Neural cell (in vitro differentiated cells): ENCODE data around the gene GMDS. TPM values are rescaled to one million over a fixed set of nuclear protein-coding genes. Genes with fewer than 3 reads are reported as not detected.
"Not testable (repeated sequence)": the region's sequence is repeated elsewhere in the genome, so short reads cannot be mapped to it uniquely, and the experiment has no call there.

Source experiments
- H2AFZ ChIP-seq: fragments of 200-600, 300-800 bp; sonication (generic), shearing (Covaris generic); 2 replicates; pipeline ENCODE4 v1.6.0; 2014; ENCODE audit warnings: low read depth, mild to moderate bottlenecking, antibody characterized with exemption, low read length, moderate library complexity
- H3F3A ChIP-seq: fragments of 200-600 bp; shearing (Covaris generic); 2 replicates; pipeline ENCODE4 v1.6.1; 2016; ENCODE audit warnings: mild to moderate bottlenecking, moderate library complexity, mixed read lengths, antibody characterized with exemption, low read length; ENCODE audit not compliant: insufficient read depth, poor library complexity, severe bottlenecking
- H3K27ac ChIP-seq: fragments of 200-600, 300-800 bp; sonication (generic), shearing (Covaris generic); 2 replicates; pipeline ENCODE4 v1.5.1; 2014; ENCODE audit warnings: mild to moderate bottlenecking, low read length, moderate library complexity
- H3K27me3 ChIP-seq: fragments of 300-800, 200-600 bp; sonication (generic), shearing (Covaris generic); 2 replicates; pipeline ENCODE4 v1.6.0; 2014; ENCODE audit warnings: mild to moderate bottlenecking, low read depth, low read length, moderate library complexity; ENCODE audit not compliant: insufficient read depth
- H3K36me3 ChIP-seq: fragments of 300-800, 200-600 bp; sonication (generic), shearing (Covaris generic); 2 replicates; pipeline ENCODE4 v1.5.1; 2014; ENCODE audit warnings: mild to moderate bottlenecking, antibody characterized with exemption, low read length, moderate library complexity; ENCODE audit not compliant: insufficient read depth
- H3K4me2 ChIP-seq: fragments of 300-800, 200-600 bp; sonication (generic), shearing (Covaris generic); 2 replicates; pipeline ENCODE4 v1.6.0; 2014; ENCODE audit warnings: mild to moderate bottlenecking, low read length
- H3K4me3 ChIP-seq: fragments of 300-800, 200-600 bp; sonication (generic), shearing (Covaris generic); 2 replicates; pipeline ENCODE4 v1.5.1; 2014; ENCODE audit warnings: mild to moderate bottlenecking, low read length, moderate library complexity
- H3K79me2 ChIP-seq: fragments of 200-600 bp; shearing (Covaris generic); replicated peaks from 2 replicates; pipeline ENCODE4 v1.6.0; 2014; ENCODE audit warnings: mild to moderate bottlenecking, low read length, moderate library complexity; ENCODE audit not compliant: insufficient read depth
- H3K9ac ChIP-seq: fragments of 300-800, 200-600 bp; sonication (generic), shearing (Covaris generic); 2 replicates; pipeline ENCODE4 v1.6.1; 2016; ENCODE audit warnings: mild to moderate bottlenecking, low read length, mixed read lengths
- H3K9me2 ChIP-seq: fragments of 200-600 bp; shearing (Covaris generic); 2 replicates; pipeline ENCODE4 v1.6.1; 2016; ENCODE audit warnings: mild to moderate bottlenecking, low read length, mixed read lengths; ENCODE audit not compliant: insufficient read depth
- H3K9me3 ChIP-seq: fragments of 200-600, 300-800 bp; sonication (generic), shearing (Covaris generic); 2 replicates; pipeline ENCODE4 v1.6.1; 2016; ENCODE audit warnings: mild to moderate bottlenecking, mixed run types, low read length, moderate library complexity, mixed read lengths
- H4K20me1 ChIP-seq: fragments of 200-600 bp; shearing (Covaris generic); 2 replicates; pipeline ENCODE4 v1.6.1; 2016; ENCODE audit warnings: mild to moderate bottlenecking, mixed run types; ENCODE audit not compliant: insufficient read depth
- EP300 ChIP-seq: fragments of 450-650 bp; conservative IDR thresholded peaks from 2 replicates; pipeline ENCODE4 v1.6.1; 2014; ENCODE audit warnings: antibody characterized with exemption, mild to moderate bottlenecking, moderate library complexity; ENCODE audit not compliant: poor library complexity, severe bottlenecking
- EZH2 ChIP-seq: fragments of 200-600, 300-800 bp; shearing (Covaris generic), sonication (generic); IDR thresholded peaks from 2 replicates; pipeline ENCODE4 v1.6.1; 2014; ENCODE audit warnings: antibody characterized with exemption, low read length, borderline replicate concordance, mild to moderate bottlenecking; ENCODE audit not compliant: insufficient read depth, poor library complexity, severe bottlenecking
- MXI1 ChIP-seq: fragments of 450-650 bp; conservative IDR thresholded peaks from 2 replicates; pipeline ENCODE4 v1.6.1; 2014; ENCODE audit warnings: antibody characterized with exemption, mild to moderate bottlenecking; ENCODE audit not compliant: poor library complexity, severe bottlenecking
- POLR2AphosphoS5 ChIP-seq: IDR thresholded peaks from 2 replicates; pipeline ENCODE4 v1.6.1; 2012
- RAD21 ChIP-seq: fragments of 450-650 bp; conservative IDR thresholded peaks from 2 replicates; pipeline ENCODE4 v1.6.1; 2014; ENCODE audit warnings: antibody characterized with exemption, mild to moderate bottlenecking, moderate library complexity
- SMC3 ChIP-seq: fragments of 450-650 bp; conservative IDR thresholded peaks from 2 replicates; pipeline ENCODE4 v1.6.1; 2014; ENCODE audit warnings: antibody characterized with exemption, mild to moderate bottlenecking, moderate library complexity; ENCODE audit not compliant: poor library complexity
- TAF1 ChIP-seq: IDR thresholded peaks from 2 replicates; pipeline ENCODE4 v1.6.1; 2012; ENCODE audit warnings: low read depth
- polyA plus RNA-seq: library from polyadenylated mRNA; depleted of rRNA; stranded (reverse); fragments of >200 nt; gene quantifications from 2 replicates; pipeline ENCODE4 v1.2.3, GENCODE V29; 2014
- TF ChIP-seq, protein P1 (sequence below): IDR thresholded peaks from 2 replicates; pipeline ENCODE4 v1.6.1; 2012; ENCODE audit warnings: borderline replicate concordance
- TF ChIP-seq, protein P2 (sequence below): fragments of 450-650 bp; IDR thresholded peaks from 2 replicates; pipeline ENCODE4 v1.5.1; 2014; ENCODE audit warnings: antibody characterized with exemption, mild to moderate bottlenecking, moderate library complexity; ENCODE audit not compliant: poor library complexity, severe bottlenecking

Gene GMDS
- polyA plus RNA-seq, 1 donor from 2014 or later: 11.4 TPM

- Histone ChIP-seq H3K27ac (no peak overlapping the region), H3K27me3 (no peaks in the 10 kb centered on the region), H3K9me3 (no peaks in the 10 kb centered on the region), H3K4me3 (no peak overlapping the region), H3K4me2 (no peak overlapping the region), H2AFZ (no peak overlapping the region), H3K9ac (no peak overlapping the region), H3K79me2 (no peaks in the 10 kb centered on the region), H3K36me3 (no peaks in the 10 kb centered on the region), H4K20me1 (no peaks in the 10 kb centered on the region), H3F3A (no peaks in the 10 kb centered on the region), H3K9me2 (no peaks in the 10 kb centered on the region)
- no peak for TF ChIP-seq TAF1
- TF ChIP-seq EZH2: no peak
- TF ChIP-seq, protein P1, sequence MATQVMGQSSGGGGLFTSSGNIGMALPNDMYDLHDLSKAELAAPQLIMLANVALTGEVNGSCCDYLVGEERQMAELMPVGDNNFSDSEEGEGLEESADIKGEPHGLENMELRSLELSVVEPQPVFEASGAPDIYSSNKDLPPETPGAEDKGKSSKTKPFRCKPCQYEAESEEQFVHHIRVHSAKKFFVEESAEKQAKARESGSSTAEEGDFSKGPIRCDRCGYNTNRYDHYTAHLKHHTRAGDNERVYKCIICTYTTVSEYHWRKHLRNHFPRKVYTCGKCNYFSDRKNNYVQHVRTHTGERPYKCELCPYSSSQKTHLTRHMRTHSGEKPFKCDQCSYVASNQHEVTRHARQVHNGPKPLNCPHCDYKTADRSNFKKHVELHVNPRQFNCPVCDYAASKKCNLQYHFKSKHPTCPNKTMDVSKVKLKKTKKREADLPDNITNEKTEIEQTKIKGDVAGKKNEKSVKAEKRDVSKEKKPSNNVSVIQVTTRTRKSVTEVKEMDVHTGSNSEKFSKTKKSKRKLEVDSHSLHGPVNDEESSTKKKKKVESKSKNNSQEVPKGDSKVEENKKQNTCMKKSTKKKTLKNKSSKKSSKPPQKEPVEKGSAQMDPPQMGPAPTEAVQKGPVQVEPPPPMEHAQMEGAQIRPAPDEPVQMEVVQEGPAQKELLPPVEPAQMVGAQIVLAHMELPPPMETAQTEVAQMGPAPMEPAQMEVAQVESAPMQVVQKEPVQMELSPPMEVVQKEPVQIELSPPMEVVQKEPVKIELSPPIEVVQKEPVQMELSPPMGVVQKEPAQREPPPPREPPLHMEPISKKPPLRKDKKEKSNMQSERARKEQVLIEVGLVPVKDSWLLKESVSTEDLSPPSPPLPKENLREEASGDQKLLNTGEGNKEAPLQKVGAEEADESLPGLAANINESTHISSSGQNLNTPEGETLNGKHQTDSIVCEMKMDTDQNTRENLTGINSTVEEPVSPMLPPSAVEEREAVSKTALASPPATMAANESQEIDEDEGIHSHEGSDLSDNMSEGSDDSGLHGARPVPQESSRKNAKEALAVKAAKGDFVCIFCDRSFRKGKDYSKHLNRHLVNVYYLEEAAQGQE: no peak
- TF ChIP-seq MXI1: no peak
- no peak for TF ChIP-seq EP300
- no peak for TF ChIP-seq POLR2AphosphoS5
- TF ChIP-seq RAD21: no peak
- no peak for TF ChIP-seq SMC3
- TF ChIP-seq, protein P2, sequence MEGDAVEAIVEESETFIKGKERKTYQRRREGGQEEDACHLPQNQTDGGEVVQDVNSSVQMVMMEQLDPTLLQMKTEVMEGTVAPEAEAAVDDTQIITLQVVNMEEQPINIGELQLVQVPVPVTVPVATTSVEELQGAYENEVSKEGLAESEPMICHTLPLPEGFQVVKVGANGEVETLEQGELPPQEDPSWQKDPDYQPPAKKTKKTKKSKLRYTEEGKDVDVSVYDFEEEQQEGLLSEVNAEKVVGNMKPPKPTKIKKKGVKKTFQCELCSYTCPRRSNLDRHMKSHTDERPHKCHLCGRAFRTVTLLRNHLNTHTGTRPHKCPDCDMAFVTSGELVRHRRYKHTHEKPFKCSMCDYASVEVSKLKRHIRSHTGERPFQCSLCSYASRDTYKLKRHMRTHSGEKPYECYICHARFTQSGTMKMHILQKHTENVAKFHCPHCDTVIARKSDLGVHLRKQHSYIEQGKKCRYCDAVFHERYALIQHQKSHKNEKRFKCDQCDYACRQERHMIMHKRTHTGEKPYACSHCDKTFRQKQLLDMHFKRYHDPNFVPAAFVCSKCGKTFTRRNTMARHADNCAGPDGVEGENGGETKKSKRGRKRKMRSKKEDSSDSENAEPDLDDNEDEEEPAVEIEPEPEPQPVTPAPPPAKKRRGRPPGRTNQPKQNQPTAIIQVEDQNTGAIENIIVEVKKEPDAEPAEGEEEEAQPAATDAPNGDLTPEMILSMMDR: no peak
Measured at GRCh38 chr6:1757131-1757530, 488.3 kb downstream of the GMDS start.

GRCh38 chr6:1756472-1757129, 488.8 kb downstream of the GMDS start:
- Histone ChIP-seq H3K9me3 (no peaks in the 10 kb centered on the region), H2AFZ (no peak overlapping the region), H3K36me3 (no peaks in the 10 kb centered on the region), H4K20me1 (no peaks in the 10 kb centered on the region), H3F3A (no peaks in the 10 kb centered on the region), H3K4me3 (no peak overlapping the region), H3K9ac (no peak overlapping the region), H3K27me3 (no peaks in the 10 kb centered on the region), H3K9me2 (no peaks in the 10 kb centered on the region), H3K27ac (no peak overlapping the region), H3K4me2 (no peak overlapping the region), H3K79me2 (no peaks in the 10 kb centered on the region)
- no peak for TF ChIP-seq EZH2
- no peak for TF ChIP-seq POLR2AphosphoS5
- TF ChIP-seq, protein P2: no peak
- TF ChIP-seq, protein P1: no peak
- TF ChIP-seq EP300: no peak
- TF ChIP-seq TAF1: no peak
- no peak for TF ChIP-seq RAD21
- no peak for TF ChIP-seq MXI1
- no peak for TF ChIP-seq SMC3

DNA sequence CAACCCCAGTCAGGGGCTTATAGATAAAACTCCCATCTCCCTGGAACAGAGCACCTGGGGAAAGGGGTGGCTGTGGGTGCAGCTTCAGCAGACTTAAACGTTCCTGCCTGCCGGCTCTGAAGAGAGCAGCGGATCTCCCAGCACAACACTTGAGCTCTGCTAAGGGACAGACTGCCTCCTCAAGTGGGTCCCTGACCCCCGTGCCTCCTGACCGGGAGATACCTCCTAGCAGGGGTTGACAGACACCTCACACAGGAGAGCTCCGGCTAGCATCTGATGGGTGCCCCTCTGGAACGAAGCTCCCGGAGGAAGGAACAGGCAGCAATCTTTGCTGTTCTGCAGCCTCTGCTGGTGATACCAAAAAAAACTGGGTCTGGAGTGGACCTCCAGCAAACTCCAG, 494.3 kb downstream of the GMDS start:
- H3K79me2 ChIP-seq, H3F3A ChIP-seq, H3K4me3 ChIP-seq, H4K20me1 ChIP-seq, H3K36me3 ChIP-seq, H3K9me3 ChIP-seq, H3K27ac ChIP-seq, H3K9me2 ChIP-seq, H3K9ac ChIP-seq, H3K4me2 ChIP-seq, H3K27me3 ChIP-seq, H2AFZ ChIP-seq: not testable (repeated sequence)
